SU-DHL-6 (cell line): ENCODE data around the gene NUCB2.

Experiments
- H2AFZ ChIP-seq: fragments of 200-600 bp; sonication (generic); 2 replicates; pipeline ENCODE4 v1.6.1; 2014; ENCODE audit warnings: low read depth, mild to moderate bottlenecking, moderate library complexity, mixed read lengths, antibody characterized with exemption, low read length; ENCODE audit not compliant: severe bottlenecking
- H3F3A ChIP-seq: fragments of 200-600 bp; shearing (Covaris generic); 2 replicates; pipeline ENCODE4 v1.6.0; 2016; ENCODE audit warnings: antibody characterized with exemption, mild to moderate bottlenecking; ENCODE audit not compliant: insufficient read depth
- H3K27ac ChIP-seq: fragments of 200-600 bp; sonication (generic); 2 replicates; pipeline ENCODE4 v1.5.1; 2016; ENCODE audit warnings: low read depth, mild to moderate bottlenecking, low read length, moderate library complexity, mixed read lengths
- H3K27me3 ChIP-seq: fragments of 200-600 bp; sonication (generic), shearing (Covaris generic); 2 replicates; pipeline ENCODE4 v1.6.0; 2014; ENCODE audit warnings: mild to moderate bottlenecking, low read length
- H3K36me3 ChIP-seq: fragments of 200-600 bp; sonication (generic); 2 replicates; pipeline ENCODE4 v1.6.1; 2014; ENCODE audit warnings: mild to moderate bottlenecking, low read length, mixed read lengths
- H3K4me2 ChIP-seq: fragments of 300-600, 200-600 bp; shearing (Covaris generic), sonication (generic); 2 replicates; pipeline ENCODE4 v1.6.0; 2014; ENCODE audit warnings: low read length, low read depth, mild to moderate bottlenecking; ENCODE audit not compliant: poor library complexity, severe bottlenecking
- H3K4me3 ChIP-seq: fragments of 200-600 bp; sonication (generic); 2 replicates; pipeline ENCODE4 v1.5.1; 2014; ENCODE audit warnings: antibody characterized with exemption, low read length, mild to moderate bottlenecking, mixed read lengths; ENCODE audit not compliant: insufficient read depth, poor library complexity, severe bottlenecking
- H3K79me2 ChIP-seq: fragments of 200-600 bp; sonication (generic); 2 replicates; pipeline ENCODE4 v1.6.1; 2014; ENCODE audit warnings: mild to moderate bottlenecking, low read length, moderate library complexity; ENCODE audit not compliant: insufficient read depth
- H3K9ac ChIP-seq: fragments of 200-600 bp; sonication (generic); 2 replicates; pipeline ENCODE4 v1.7.0; 2014; ENCODE audit warnings: mild to moderate bottlenecking, low read length
- H3K9me2 ChIP-seq: fragments of 200-600 bp; sonication (generic); replicated peaks from 2 replicates; pipeline ENCODE4 v1.6.1; 2014; ENCODE audit warnings: low read length; ENCODE audit not compliant: insufficient read depth
- H3K9me3 ChIP-seq: fragments of 200-600 bp; sonication (generic); 2 replicates; pipeline ENCODE4 v1.6.1; 2014; ENCODE audit warnings: low read length, mixed read lengths; ENCODE audit not compliant: insufficient read depth
- H4K20me1 ChIP-seq: fragments of 200-600 bp; sonication (generic); 2 replicates; pipeline ENCODE4 v1.6.1; 2014; ENCODE audit warnings: low read depth, mild to moderate bottlenecking, antibody characterized with exemption, low read length, moderate library complexity, mixed read lengths
- CTCF ChIP-seq: fragments of 200-600 bp; sonication (generic); IDR thresholded peaks from one replicate; pipeline ENCODE4 v1.5.1; 2017; ENCODE audit warnings: antibody characterized with exemption, mild to moderate bottlenecking, low read length, moderate library complexity; ENCODE audit not compliant: insufficient read depth, poor library complexity, severe bottlenecking
- EZH2phosphoT487 ChIP-seq: fragments of 200-600 bp; sonication (generic), shearing (Covaris generic); conservative IDR thresholded peaks from 2 replicates; pipeline ENCODE4 v1.6.1; 2018; ENCODE audit warnings: mild to moderate bottlenecking, antibody characterized with exemption, low read length, moderate library complexity, mixed read lengths

NUCB2 gene

GRCh38 chr11:17273211-17273610 lies 3.3 kb upstream of the NUCB2 start:
- no peak overlapping the region for H3K27ac ChIP-seq
- no peak overlapping the region for H3K4me2 ChIP-seq
- H2AFZ ChIP-seq: no peak overlapping the region

GRCh38 chr11:17273668-17274282 lies 2.8 kb upstream of the NUCB2 start:
- Histone ChIP-seq H3K4me2 (no peak overlapping the region), H3K9ac (no peak overlapping the region)
- no peak for TF ChIP-seq EZH2phosphoT487
- TF ChIP-seq CTCF: no peak

More at GRCh38 chr11:17273211-17273610, 3.3 kb upstream of the NUCB2 start:
- Histone ChIP-seq H3K36me3 (no peaks in the 10 kb centered on the region), H3K9me2 (no peaks in the 10 kb centered on the region), H4K20me1 (no peaks in the 10 kb centered on the region), H3F3A (peaks cover 14% of the 10 kb centered on the region), H3K79me2 (peaks cover 12% of the 10 kb centered on the region), H3K9ac (no peak overlapping the region), H3K27me3 (no peaks in the 10 kb centered on the region), H3K9me3 (no peaks in the 10 kb centered on the region), H3K4me3 (no peak overlapping the region)
- no peak for TF ChIP-seq CTCF
- no peak for TF ChIP-seq EZH2phosphoT487

GRCh38 chr11:17275400-17276235 lies 921 bp upstream of the NUCB2 start:
- Histone ChIP-seq H3K4me3 (peak overlapping the region; percentile 73), H2AFZ (peak overlapping the region; percentile 68), H3K27me3 (no peaks in the 10 kb centered on the region), H3K27ac (peak overlapping the region; percentile 82), H3K9me2 (no peaks in the 10 kb centered on the region), H3K36me3 (no peaks in the 10 kb centered on the region), H3K4me2 (peak overlapping the region; percentile 84), H4K20me1 (no peaks in the 10 kb centered on the region), H3K9ac (peak overlapping the region; percentile 70), H3F3A (peaks cover 14% of the 10 kb centered on the region), H3K9me3 (no peaks in the 10 kb centered on the region), H3K79me2 (peaks cover 26% of the 10 kb centered on the region)
- TF ChIP-seq CTCF (no peak), EZH2phosphoT487 (no peak)

More at GRCh38 chr11:17273668-17274282, 2.8 kb upstream of the NUCB2 start:
- Histone ChIP-seq H3K9me2 (no peaks in the 10 kb centered on the region), H3K27me3 (no peaks in the 10 kb centered on the region), H3K79me2 (peaks cover 18% of the 10 kb centered on the region), H3F3A (peaks cover 14% of the 10 kb centered on the region), H3K9me3 (no peaks in the 10 kb centered on the region), H4K20me1 (no peaks in the 10 kb centered on the region), H3K27ac (no peak overlapping the region), H3K36me3 (no peaks in the 10 kb centered on the region), H3K4me3 (no peak overlapping the region), H2AFZ (no peak overlapping the region)
